ENCODE data around the gene NHERF1.

Gene NHERF1

GRCh38 chr17:74790161-74791058 lies 42.0 kb downstream of the NHERF1 start:
- DNase-seq: peak; percentile 87 to 95

DNA sequence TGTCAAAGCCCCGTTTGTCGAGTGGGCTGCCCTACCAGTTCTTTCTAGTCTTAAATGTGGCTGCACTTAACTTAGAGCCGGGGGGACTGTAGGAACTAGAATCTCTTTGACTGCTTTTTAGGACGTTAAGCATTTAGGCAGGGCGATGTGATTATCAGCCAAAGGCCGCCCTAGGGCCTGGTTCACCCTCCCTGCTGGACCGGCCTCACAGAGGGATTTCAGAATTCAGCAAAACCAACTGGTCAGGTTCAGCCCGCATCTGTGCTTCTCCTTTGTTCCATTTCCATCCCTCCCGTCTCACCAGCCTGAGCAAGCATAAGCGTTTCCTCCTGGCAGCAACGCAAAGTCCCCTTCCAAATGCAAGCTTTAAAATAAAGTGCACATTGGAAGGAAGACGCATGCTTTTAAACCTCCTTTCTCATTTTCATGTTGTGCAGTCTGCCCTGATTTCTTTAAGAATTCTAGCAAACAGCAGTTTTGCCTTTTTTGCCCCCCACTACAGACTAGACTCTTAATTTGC lies 44.2 kb downstream of the NHERF1 start:
- DNase-seq: no peak

DNA sequence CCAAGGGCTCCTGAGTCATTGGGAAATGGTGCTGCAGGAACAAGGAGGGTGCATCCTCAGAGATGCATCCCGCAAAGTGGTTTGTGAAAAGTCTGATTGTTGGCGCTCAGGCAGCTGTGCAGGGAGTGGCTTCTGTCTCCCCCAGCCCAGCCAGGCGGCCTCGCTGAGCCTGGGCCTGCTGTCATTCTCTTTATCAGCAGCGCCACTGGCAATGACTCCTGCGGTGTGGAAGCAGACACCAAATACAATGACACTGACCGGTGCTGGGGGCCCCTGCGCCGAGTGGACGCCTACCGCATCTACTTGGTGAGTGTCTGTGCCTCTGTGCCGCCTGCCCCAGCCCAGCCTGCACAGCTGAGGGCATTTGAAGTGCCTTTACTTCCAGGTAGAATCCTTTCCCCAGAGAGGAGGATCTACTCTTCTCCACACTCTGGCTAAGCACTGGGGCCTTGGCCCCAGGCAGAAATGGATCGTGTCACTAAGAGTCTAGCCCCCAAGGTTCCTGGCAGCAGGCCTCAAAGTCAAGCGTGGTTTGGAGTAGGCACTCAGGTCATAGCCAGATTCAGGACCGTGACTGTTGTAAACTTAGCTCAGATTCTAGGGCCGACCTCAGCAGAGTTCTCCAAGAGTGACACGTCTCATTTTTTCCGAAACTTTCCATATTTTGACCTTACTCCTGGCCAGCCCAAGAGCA lies 47.0 kb downstream of the NHERF1 start:
- DNase-seq: no peak

DNA sequence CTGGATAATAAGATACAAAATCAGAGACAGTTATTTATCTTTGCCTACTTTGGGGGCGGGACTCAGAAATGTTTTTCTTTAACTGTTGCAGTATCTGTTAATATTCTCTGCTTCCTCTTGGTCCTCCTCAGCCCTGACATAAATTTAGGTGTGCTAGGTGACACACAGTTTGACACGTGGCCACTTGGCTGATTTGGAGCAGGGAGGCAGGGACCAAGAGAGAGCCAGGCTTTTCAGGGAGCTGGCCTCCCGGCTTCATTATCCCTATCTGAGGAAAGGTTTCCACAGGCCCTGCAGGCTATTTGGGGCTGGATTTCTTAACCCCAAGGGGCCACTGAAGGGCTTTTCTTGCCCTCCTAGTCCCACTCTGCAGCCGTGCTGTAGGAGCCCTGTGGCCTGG lies 47.8 kb downstream of the NHERF1 start:
- no peak for DNase-seq

DNA sequence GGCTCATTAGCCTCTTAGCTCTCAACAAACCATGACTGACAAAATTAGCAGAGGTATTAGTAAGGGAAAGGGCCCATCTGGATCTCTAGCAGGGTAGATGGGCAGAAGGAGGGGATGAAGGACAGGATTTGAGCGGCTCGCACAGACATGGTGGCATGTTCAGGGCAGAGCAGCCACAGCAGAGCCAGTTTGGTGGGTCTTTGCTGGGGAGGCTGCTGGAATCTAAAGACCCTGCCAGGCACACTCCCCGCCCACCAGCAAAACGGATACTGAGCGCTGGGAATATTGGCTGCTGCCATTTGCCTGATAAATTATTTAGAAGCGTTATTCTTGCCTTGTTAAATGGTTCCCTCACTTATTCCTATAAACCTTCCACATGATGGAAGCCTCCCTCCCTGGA lies 48.4 kb downstream of the NHERF1 start:
- no peak for DNase-seq

- DNase-seq: no peak
Observed at GRCh38 chr17:74797824-74798223, 49.4 kb downstream of the NHERF1 start.

- no peak for DNase-seq
Observed at GRCh38 chr17:74798239-74798707, 49.8 kb downstream of the NHERF1 start.

DNA sequence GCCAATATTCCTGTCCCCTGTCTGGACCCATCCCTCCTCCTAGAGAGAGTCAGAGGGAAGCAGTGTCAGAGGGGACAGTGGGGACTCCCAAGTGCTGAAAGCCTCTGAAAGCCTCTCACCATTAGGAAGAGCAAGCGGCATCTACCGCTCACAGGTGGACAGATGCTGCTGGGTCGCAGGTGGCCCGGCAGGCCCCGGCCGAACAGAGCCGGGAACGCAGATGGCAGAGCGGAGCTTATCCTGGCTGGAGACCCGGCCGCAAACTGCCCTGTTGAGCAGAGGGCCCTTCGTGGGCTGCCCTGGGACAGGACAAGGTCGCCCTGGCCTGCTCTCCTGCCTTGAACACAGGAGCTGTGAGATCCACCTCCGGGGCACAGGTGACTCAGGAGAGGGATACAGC lies 50.7 kb downstream of the NHERF1 start:
- DNase-seq: no peak

DNA sequence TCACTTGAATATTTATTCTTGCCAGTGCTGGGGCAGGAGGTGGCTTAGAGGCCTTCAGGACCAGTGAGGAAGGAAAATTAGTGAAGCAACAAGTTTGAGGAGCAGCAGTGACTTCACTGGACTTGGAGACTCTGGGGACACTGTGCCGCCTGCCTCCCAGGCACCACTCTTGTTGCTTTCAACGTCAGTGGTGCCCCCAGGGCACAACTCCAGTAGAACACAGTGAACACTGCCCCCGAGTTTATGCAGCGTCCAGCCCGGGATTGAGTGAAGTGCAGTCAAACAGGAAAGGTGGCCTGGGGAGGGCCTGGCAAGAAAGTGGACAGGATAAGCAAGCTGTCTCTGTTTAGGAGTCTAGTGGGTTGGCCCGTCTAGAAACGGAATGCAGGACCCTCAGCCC lies 52.1 kb downstream of the NHERF1 start:
- DNase-seq: no peak

- DNase-seq: no peak
Observed at GRCh38 chr17:74801896-74802295, 53.5 kb downstream of the NHERF1 start.

DNA sequence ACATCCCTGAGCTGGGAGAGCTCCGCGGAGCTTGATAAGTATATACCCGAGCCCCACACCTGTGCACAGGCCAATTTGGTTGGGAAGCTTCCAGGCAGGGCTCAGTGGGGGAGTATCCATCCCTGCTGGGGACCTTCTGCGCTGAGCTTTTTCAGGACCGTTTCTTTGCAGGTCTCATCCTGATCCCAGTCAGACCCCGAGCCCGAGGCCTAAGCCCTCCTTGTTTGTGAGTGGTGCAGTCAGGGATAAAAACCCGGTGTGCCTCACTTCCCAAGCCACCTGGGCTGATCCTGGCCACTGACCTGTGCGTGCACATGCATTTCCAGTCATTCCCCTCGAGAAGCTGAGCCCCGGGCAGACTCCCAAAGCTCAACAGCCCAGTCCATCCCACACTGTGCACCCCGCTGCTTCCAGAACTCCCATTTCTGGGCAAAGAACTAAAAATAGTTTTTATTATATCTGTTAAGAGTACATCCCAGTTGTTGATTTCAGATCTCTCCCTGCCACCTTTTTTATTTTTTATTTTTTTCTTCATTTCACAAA lies 55.0 kb downstream of the NHERF1 start:
- DNase-seq: no peak

DNA sequence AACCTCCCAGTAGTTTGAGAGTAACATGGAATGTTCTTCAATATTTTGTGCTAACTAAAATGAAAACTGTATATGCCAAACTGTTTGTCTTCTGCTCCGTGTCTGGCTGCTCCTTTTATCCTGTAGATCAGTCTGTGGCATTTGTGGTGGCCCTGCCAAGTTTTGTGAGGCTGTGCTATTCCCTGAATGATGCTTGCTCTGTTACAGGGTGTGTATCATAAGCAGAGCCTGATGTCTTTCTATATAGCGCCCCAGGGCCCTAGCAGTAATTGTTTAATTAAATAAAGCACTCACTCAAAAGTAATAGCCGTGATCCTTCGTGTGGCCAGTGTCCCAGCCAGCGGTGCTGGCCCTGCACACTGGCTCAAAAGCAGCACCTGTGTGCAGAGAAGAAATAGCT lies 55.5 kb downstream of the NHERF1 start:
- no peak for DNase-seq

GRCh38 chr17:74804683-74805082 lies 56.3 kb downstream of the NHERF1 start:
- DNase-seq: no peak

GRCh38 chr17:74805591-74805991 lies 57.2 kb downstream of the NHERF1 start:
- no peak for DNase-seq

- no peak for DNase-seq
Observed at GRCh38 chr17:74806334-74806733, 57.9 kb downstream of the NHERF1 start.

GRCh38 chr17:74807441-74807840 lies 59.0 kb downstream of the NHERF1 start:
- DNase-seq: no peak

- DNase-seq: peak in 1 of 2 donors; percentile 30
Observed at GRCh38 chr17:74807925-74808324, 59.5 kb downstream of the NHERF1 start.

- DNase-seq: peak in 1 of 2 donors; percentile 40
Observed at GRCh38 chr17:74808714-74809430, 60.4 kb downstream of the NHERF1 start.

GRCh38 chr17:74810699-74811485 lies 62.5 kb downstream of the NHERF1 start:
- no peak for DNase-seq

GRCh38 chr17:74812109-74813009 lies 63.9 kb downstream of the NHERF1 start:
- DNase-seq: peak; percentile 37 to 43

- DNase-seq: no peak
Observed at GRCh38 chr17:74814453-74814852, 66.0 kb downstream of the NHERF1 start.

Data from inflammatory macrophage treated with lipopolysaccharide for 1 hour (primary cell).